ENCODE data around the gene HSD11B1. TPM values are rescaled to one million over a fixed set of nuclear protein-coding genes. Genes with fewer than 3 reads are reported as not detected.

HSD11B1 gene
- total and polyA plus RNA-seq, 2 donors from 2014 or later, result 1.8 to 5.5 TPM

- DNase-seq, result no peak
Measured at GRCh38 chr1:209686322-209686721, 18.3 kb upstream of the HSD11B1 start.

GRCh38 chr1:209688746-209689234 lies 15.9 kb upstream of the HSD11B1 start:
- no peak for TF ChIP-seq CTCF (IDR thresholded peaks at IDR 0.05; ENCODE audit: borderline replicate concordance, extremely low read depth, insufficient read depth)
- no peaks in the 10 kb centered on the region for H3K9me3 ChIP-seq (ENCODE audit: control insufficient read depth in 2 of 3, insufficient read depth in 1 of 3, low read length in 3 of 3)
- H3K27ac ChIP-seq (ENCODE audit: low read depth in 2 of 2, low read length in 2 of 2), result no peak overlapping the region
- no peak for DNase-seq
- intact Hi-C loops (cut with DNase I), result no loop called here
- H3K36me3 ChIP-seq (ENCODE audit: control insufficient read depth in 2 of 3, insufficient read depth in 3 of 3, low read length in 3 of 3), result no peaks in the 10 kb centered on the region
- H3K9ac ChIP-seq (ENCODE audit: low read length in 3 of 3), result no peak overlapping the region
- FAIRE-seq, result no peak
- peaks cover 0 to 4% (median 2%) of the 10 kb centered on the region in 3 donors for H3K4me1 ChIP-seq (ENCODE audit: control insufficient read depth in 2 of 3, insufficient read depth in 2 of 3, low read depth in 1 of 3, low read length in 3 of 3)
- no peaks in the 10 kb centered on the region for H3K27me3 ChIP-seq (ENCODE audit: control insufficient read depth, insufficient read depth, low read length)
- H3K4me3 ChIP-seq (ENCODE audit: low read length in 3 of 3), result no peak overlapping the region

More at GRCh38 chr1:209686322-209686721, 18.3 kb upstream of the HSD11B1 start:
- TF ChIP-seq CTCF (IDR thresholded peaks at IDR 0.05; ENCODE audit: borderline replicate concordance, extremely low read depth, insufficient read depth), result no peak
- H3K36me3 ChIP-seq (ENCODE audit: control insufficient read depth in 2 of 3, insufficient read depth in 3 of 3, low read length in 3 of 3), result no peaks in the 10 kb centered on the region
- H3K4me1 ChIP-seq (ENCODE audit: control insufficient read depth in 2 of 3, insufficient read depth in 2 of 3, low read depth in 1 of 3, low read length in 3 of 3), result peaks cover 0 to 2% (median 0%) of the 10 kb centered on the region in 3 donors
- H3K9ac ChIP-seq (ENCODE audit: low read length in 3 of 3), result no peak overlapping the region
- no peaks in the 10 kb centered on the region for H3K9me3 ChIP-seq (ENCODE audit: control insufficient read depth in 2 of 3, insufficient read depth in 1 of 3, low read length in 3 of 3)
- intact Hi-C loops (cut with DNase I), result no loop called here
- no peak overlapping the region for H3K4me3 ChIP-seq (ENCODE audit: low read length in 3 of 3)
- H3K27ac ChIP-seq (ENCODE audit: low read depth in 2 of 2, low read length in 2 of 2), result no peak overlapping the region
- no peak for FAIRE-seq
- H3K27me3 ChIP-seq (ENCODE audit: control insufficient read depth, insufficient read depth, low read length), result no peaks in the 10 kb centered on the region

- Histone ChIP-seq H3K4me3 (ENCODE audit: low read length in 3 of 3) (no peak overlapping the region), H3K9ac (ENCODE audit: low read length in 3 of 3) (no peak overlapping the region), H3K27me3 (ENCODE audit: control insufficient read depth, insufficient read depth, low read length) (no peaks in the 10 kb centered on the region), H3K27ac (ENCODE audit: low read depth in 2 of 2, low read length in 2 of 2) (no peak overlapping the region), H3K36me3 (ENCODE audit: control insufficient read depth in 2 of 3, insufficient read depth in 3 of 3, low read length in 3 of 3) (no peaks in the 10 kb centered on the region), H3K4me1 (ENCODE audit: control insufficient read depth in 2 of 3, insufficient read depth in 2 of 3, low read depth in 1 of 3, low read length in 3 of 3) (peaks cover 0 to 4% (median 2%) of the 10 kb centered on the region in 3 donors), H3K9me3 (ENCODE audit: control insufficient read depth in 2 of 3, insufficient read depth in 1 of 3, low read length in 3 of 3) (no peaks in the 10 kb centered on the region)
- intact Hi-C loops (cut with DNase I), result no loop called here
- DNase-seq (no peak), FAIRE-seq (no peak)
- TF ChIP-seq CTCF (IDR thresholded peaks at IDR 0.05; ENCODE audit: borderline replicate concordance, extremely low read depth, insufficient read depth), result no peak
Measured at GRCh38 chr1:209689477-209689876, 15.2 kb upstream of the HSD11B1 start.

GRCh38 chr1:209691237-209691636 lies 13.4 kb upstream of the HSD11B1 start:
- no peak overlapping the region for H3K4me3 ChIP-seq (ENCODE audit: low read length in 3 of 3)
- H3K9me3 ChIP-seq (ENCODE audit: control insufficient read depth in 2 of 3, insufficient read depth in 1 of 3, low read length in 3 of 3), result no peaks in the 10 kb centered on the region
- H3K27me3 ChIP-seq (ENCODE audit: control insufficient read depth, insufficient read depth, low read length), result no peaks in the 10 kb centered on the region
- peaks cover 0 to 4% (median 0%) of the 10 kb centered on the region in 3 donors for H3K4me1 ChIP-seq (ENCODE audit: control insufficient read depth in 2 of 3, insufficient read depth in 2 of 3, low read depth in 1 of 3, low read length in 3 of 3)
- no peak for DNase-seq
- H3K36me3 ChIP-seq (ENCODE audit: control insufficient read depth in 2 of 3, insufficient read depth in 3 of 3, low read length in 3 of 3), result no peaks in the 10 kb centered on the region
- no peak for FAIRE-seq
- no peak overlapping the region for H3K9ac ChIP-seq (ENCODE audit: low read length in 3 of 3)
- intact Hi-C loops (cut with DNase I), result no loop called here
- H3K27ac ChIP-seq (ENCODE audit: low read depth in 2 of 2, low read length in 2 of 2), result no peak overlapping the region
- TF ChIP-seq CTCF (IDR thresholded peaks at IDR 0.05; ENCODE audit: borderline replicate concordance, extremely low read depth, insufficient read depth), result no peak
